HG03342 (cell line): Measurements from ENCODE around the gene PNPLA1.
"Not testable (repeated sequence)": the region's sequence is repeated elsewhere in the genome, so short reads cannot be mapped to it uniquely, and the experiment has no call there.

ENCODE experiments used
- ATAC-seq: cut with Tn5 transposase; IDR thresholded peaks from one replicate; pipeline ENCODE4 v1.9.1; 2021; ENCODE audit warnings: mild to moderate bottlenecking, moderate library complexity; ENCODE audit not compliant: unreplicated experiment

PNPLA1 gene

GRCh38 chr6:36333171-36333895 lies 63.5 kb downstream of the PNPLA1 start:
- ATAC-seq = no peak

- no peak for ATAC-seq
Observed at GRCh38 chr6:36333931-36334725, 64.3 kb downstream of the PNPLA1 start.

DNA sequence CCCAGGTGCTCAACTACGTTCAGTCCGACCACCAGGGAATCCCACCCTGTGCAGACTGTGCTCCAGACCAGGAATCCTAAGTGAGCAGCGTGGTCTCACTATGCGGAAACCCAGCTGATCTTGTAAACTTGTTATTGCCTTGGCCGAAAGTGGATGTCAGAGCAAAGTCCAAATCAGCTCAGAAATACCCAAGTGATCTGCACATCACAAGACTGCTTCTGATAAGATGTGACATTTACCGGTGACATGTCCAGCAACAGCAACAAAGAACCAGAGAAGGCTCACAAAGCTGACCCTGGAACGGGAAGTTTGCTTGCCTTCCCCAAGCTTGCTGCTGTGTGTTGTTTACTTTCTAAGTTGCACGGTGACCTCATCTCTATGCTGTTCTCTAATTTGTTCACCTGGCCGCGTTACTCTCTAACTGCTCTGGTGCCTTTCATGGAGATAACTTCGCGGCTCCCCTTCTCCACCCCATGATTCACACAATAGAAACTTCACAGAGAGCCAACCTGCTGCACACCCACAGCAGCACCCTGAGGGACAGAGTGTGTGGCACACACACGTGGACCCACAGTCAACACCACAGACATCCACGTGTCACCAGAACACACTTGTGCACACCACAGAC lies 65.1 kb downstream of the PNPLA1 start:
- ATAC-seq = no peak

DNA sequence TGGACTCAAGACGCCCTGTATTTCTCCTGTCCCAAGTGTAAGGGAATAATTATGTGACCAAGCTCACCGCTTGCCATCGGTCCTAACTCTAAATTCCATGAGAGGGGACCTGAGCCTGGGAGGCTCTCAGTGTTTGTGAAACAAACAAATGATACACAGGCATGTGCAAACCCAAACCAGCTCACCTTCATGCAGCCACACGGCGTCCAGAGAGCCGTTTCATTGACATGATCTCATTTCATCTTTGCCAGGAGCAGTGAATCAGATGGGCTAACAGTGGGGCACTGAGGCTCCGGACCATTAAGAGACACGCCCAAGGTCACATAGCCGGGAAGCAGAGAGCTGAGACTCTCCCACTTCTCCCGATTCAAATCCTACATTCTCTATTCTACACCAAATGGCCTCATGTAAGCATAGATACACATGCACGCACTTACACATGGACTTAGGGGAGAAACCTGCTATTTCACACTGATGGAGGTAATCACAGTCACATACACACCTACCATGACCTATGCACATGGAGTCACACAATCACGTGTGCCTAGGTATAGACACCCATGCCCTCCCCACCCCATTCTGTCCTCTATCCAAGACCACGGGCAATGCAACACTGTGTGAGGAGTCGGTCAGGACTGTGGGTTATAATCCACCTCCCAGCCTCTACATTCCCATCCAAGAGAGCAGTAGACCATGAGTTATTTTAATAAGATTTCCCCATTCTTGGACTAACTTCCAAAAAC lies 65.8 kb downstream of the PNPLA1 start:
- ATAC-seq = no peak

GRCh38 chr6:36336208-36336710 lies 66.4 kb downstream of the PNPLA1 start:
- no peak for ATAC-seq

GRCh38 chr6:36336779-36337241 lies 67.0 kb downstream of the PNPLA1 start, which contains the start of gene BNIP5:
Gene BNIP5, minus strand, starts transcription at chr6:36336888. Its CDS starts 6,198 bp downstream, at chr6:36330690.
- ATAC-seq = no peak

- no peak for ATAC-seq
Observed at GRCh38 chr6:36337814-36338213, 68.0 kb downstream of the PNPLA1 start.

GRCh38 chr6:36338223-36338622 lies 68.4 kb downstream of the PNPLA1 start:
- ATAC-seq = not testable (repeated sequence)

DNA sequence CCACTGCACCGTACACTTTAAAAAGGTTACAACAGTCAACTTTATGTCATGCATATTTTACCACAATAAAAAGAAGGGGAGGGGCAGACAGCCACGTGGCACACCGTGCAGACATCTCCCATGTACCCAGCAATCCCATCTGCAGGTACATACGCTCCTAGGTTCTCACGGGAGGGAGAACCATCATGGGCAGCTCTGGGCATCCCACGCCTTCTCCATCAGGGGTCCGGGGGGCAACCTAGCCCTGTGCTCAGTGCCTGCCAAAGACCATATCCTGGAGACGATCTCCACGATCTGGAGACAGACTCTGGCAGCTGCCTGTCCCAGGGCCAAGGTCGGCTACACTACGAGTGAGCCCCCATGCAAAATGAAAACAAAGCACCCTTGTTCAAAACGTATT lies 69.3 kb downstream of the PNPLA1 start:
- ATAC-seq = no peak

DNA sequence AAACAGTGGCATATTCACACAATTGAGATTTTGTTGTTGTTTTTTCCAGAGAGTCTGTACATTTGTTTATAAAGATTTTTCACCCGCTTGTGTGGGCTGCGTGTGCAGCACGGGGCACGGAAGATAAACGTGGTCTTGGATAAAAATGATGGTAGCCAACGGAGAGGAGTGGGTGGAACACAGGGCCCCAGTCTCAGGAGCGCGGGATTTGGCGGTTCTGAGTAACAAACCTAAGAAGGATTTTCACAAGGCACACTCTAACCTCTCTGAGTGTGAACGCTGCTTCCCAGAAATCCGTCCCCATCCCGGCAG lies 70.4 kb downstream of the PNPLA1 start:
- ATAC-seq = no peak

GRCh38 chr6:36340618-36341454 lies 71.0 kb downstream of the PNPLA1 start:
- no peak for ATAC-seq

GRCh38 chr6:36343109-36343680 lies 73.3 kb downstream of the PNPLA1 start:
- ATAC-seq = no peak

- ATAC-seq = no peak
Observed at GRCh38 chr6:36345681-36346466, 76.0 kb downstream of the PNPLA1 start.

DNA sequence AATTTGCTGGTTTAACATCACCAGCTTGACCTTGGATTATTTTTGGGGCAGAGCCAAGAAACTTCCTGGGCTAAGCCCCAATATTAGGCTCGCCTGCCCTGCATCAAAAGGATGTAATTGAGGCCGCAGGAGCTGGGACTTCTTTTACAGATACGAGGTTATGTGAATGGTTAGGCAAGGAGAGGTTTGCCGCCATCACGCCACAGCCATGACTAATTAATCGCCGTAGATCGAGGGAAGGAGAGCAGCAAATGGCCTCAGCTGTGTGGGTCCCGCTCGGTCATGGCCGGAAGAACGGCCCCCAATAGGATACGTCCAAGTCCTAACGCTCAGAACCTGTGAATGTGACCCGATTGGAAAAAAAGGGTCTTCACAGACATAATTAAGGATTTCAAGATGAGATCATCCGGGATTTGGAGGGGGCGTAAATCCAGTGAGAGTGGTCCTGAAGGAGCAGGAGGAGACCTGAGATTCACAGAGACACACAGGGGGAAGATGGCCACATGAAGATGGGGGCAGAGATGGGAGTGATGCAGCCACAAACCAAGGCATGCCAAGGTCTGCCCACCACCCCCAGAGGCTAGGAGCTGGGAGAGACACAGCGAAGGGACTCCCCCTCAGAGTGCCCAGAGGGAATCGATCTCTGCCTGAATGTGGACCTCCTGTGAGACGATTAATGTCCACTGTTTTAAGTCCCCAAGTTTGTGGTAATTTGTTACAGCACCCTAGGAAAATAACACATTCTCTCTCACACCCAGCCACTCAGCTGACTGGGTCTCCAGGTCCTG lies 76.8 kb downstream of the PNPLA1 start:
- no peak for ATAC-seq

DNA sequence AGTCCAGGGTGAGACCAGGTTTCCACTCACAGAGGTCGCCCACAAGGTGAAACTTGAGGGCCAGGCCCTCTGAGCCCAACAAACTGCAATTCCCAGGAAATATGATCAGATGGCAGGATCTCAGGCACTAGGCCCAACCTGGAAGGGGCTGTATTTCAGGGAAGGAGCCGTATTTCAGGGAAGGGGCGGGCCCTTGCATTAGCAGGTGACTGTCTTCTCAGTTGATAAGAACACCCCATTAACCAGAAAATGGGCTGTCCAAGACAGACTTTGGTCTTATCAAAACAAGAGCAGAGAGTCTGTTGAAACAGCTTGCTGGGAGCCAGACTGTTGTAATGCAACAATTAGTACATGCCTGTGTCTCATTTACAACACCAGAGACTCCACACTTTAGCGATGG lies 77.8 kb downstream of the PNPLA1 start:
- no peak for ATAC-seq

DNA sequence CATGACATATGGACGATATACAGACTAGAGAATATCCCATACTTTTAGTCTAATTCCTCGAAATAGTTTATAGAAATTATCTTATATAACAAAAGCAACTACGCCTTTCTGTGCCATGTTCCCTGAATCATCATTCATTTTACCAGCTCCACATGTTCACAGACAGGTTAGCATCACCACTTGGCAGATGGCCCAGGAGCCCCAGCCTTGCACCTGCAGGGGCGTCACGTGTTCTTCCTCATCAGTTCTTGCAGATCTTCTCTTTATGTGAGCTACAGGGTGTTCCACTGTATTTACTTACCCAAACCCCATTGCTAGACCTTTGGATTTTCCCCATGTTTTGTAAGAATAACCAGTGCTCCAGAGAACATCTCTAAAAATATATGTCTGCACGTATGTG lies 79.4 kb downstream of the PNPLA1 start:
- ATAC-seq = no peak

- ATAC-seq = no peak
Observed at GRCh38 chr6:36350082-36350481, 80.2 kb downstream of the PNPLA1 start.
